Measurements from ENCODE around the gene C5orf22. TPM values are rescaled to one million over a fixed set of nuclear protein-coding genes. Genes with fewer than 3 reads are reported as not detected.
"Not testable (repeated sequence)": the region's sequence is repeated elsewhere in the genome, so short reads cannot be mapped to it uniquely, and the experiment has no call there.

C5orf22 gene
- total and polyA plus RNA-seq, 2 donors (not counting 1 experiment from before 2014, with no cell fraction given), result 7.5 to 28.9 TPM

DNA sequence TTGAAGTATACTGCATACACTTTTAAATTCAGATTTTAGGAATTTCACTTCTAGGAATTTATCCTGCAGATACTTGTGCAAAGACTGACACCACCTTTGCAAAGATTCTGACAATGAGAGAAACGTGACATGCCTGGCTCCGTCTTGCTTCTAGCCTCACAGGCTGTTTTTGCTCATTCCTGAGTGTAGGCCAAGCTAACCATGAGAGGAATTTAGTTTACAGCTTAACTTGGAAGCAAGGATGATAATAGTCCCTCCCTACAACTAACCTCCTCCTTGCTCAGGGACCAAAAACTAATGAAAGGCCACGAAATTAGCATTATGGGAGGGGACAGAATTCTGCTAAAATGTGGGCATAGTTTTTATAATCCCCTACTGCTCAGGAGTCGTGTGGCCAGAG lies 31.1 kb downstream of the C5orf22 start:
- no peak overlapping the region for H3K4me2 ChIP-seq (replicated peaks; ENCODE audit: low read depth, low read length, poor library complexity, severe bottlenecking)
- H3K36me3 ChIP-seq (replicated peaks in 1 of 2; ENCODE audit: control extremely low read depth in 1 of 2, control insufficient read depth in 1 of 2, extremely low read depth in 1 of 2, insufficient read depth in 2 of 2, low read length in 1 of 2), result no peaks in the 10 kb centered on the region
- intact Hi-C loops (cut with micrococcal nuclease), result no loop called here
- no peak overlapping the region for H3K9ac ChIP-seq (ENCODE audit: low read length)
- no peak overlapping the region for H3K4me3 ChIP-seq (ENCODE audit: control extremely low read depth in 1 of 5, extremely low read depth in 1 of 5, insufficient read depth in 1 of 5, low read depth in 2 of 5, low read length in 4 of 5)
- DNase-seq, result no peak
- Mint-ChIP-seq H3K27me3 (peaks cover 5% of the 10 kb centered on the region), H3K9me3 (ENCODE audit: insufficient read depth) (peaks cover 9% of the 10 kb centered on the region), H3K4me3 (no peak overlapping the region), H3K4me1 (no peaks in the 10 kb centered on the region), H3K27ac (no peak overlapping the region)
- H2AFZ ChIP-seq (ENCODE audit: insufficient read depth, low read depth, low read length, poor library complexity, severe bottlenecking), result no peak overlapping the region
- no peak overlapping the region for H3K27ac ChIP-seq (ENCODE audit: low read length in 2 of 2)
- no peaks in the 10 kb centered on the region for H3K4me1 ChIP-seq (ENCODE audit: control insufficient read depth in 2 of 2, insufficient read depth in 2 of 2, low read length in 2 of 2)
- H4K20me1 ChIP-seq (ENCODE audit: control insufficient read depth, insufficient read depth, low read length, poor library complexity, severe bottlenecking), result no peaks in the 10 kb centered on the region
- H3K79me2 ChIP-seq (ENCODE audit: control insufficient read depth, insufficient read depth, low read length), result no peaks in the 10 kb centered on the region
- ChIA-PET POLR2A (no interaction called here), CTCF (no interaction called here)
- no peaks in the 10 kb centered on the region for H3K27me3 ChIP-seq (replicated peaks in 1 of 4; ENCODE audit: control extremely low read depth in 1 of 4, control insufficient read depth in 3 of 4, insufficient read depth in 4 of 4, low read length in 3 of 4)
- WGBS (ENCODE audit: insufficient coverage), result 80% methylated on average over 1 of the region's 4 CpGs
- ATAC-seq (ENCODE audit: low read depth), result no peak
- peaks cover 0 to 15% (median 7%) of the 10 kb centered on the region in 3 donors for H3K9me3 ChIP-seq (ENCODE audit: control extremely low read depth in 1 of 3, control insufficient read depth in 2 of 3, insufficient read depth in 1 of 3, low read length in 2 of 3)
- no peak for TF ChIP-seq EZH2 (IDR thresholded peaks at IDR 0.05; ENCODE audit: borderline replicate concordance, insufficient read depth, low read depth, low read length, poor library complexity, severe bottlenecking)
- TF ChIP-seq, protein P1, sequence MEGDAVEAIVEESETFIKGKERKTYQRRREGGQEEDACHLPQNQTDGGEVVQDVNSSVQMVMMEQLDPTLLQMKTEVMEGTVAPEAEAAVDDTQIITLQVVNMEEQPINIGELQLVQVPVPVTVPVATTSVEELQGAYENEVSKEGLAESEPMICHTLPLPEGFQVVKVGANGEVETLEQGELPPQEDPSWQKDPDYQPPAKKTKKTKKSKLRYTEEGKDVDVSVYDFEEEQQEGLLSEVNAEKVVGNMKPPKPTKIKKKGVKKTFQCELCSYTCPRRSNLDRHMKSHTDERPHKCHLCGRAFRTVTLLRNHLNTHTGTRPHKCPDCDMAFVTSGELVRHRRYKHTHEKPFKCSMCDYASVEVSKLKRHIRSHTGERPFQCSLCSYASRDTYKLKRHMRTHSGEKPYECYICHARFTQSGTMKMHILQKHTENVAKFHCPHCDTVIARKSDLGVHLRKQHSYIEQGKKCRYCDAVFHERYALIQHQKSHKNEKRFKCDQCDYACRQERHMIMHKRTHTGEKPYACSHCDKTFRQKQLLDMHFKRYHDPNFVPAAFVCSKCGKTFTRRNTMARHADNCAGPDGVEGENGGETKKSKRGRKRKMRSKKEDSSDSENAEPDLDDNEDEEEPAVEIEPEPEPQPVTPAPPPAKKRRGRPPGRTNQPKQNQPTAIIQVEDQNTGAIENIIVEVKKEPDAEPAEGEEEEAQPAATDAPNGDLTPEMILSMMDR (IDR thresholded peaks at IDR 0.05), result no peak

DNA sequence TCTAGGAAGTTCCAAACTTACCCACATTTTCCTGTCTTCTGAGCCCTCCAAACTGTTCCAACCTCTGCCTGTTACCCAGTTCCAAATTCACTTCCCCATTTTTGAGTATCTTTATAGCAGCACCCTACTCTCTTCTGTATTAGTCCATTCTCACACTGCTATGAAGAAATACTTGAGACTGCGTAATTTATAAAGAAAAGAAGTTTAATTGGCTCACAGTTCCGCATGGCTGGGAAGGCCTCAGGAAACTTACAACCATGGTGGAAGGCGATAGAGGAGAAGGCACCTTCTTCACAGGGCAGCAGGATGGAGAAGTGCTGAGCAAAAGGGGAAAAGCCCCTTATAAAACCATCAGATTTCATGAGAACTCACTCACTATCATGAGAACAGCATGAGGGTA lies 34.3 kb downstream of the C5orf22 start:
- intact Hi-C loops (cut with micrococcal nuclease); DNase-seq; H3K4me3 Mint-ChIP-seq; ATAC-seq (ENCODE audit: low read depth); H3K4me1 ChIP-seq (ENCODE audit: control insufficient read depth in 2 of 2, insufficient read depth in 2 of 2, low read length in 2 of 2); H2AFZ ChIP-seq (ENCODE audit: insufficient read depth, low read depth, low read length, poor library complexity, severe bottlenecking); H3K9me3 Mint-ChIP-seq (ENCODE audit: insufficient read depth); H3K4me2 ChIP-seq (replicated peaks; ENCODE audit: low read depth, low read length, poor library complexity, severe bottlenecking); CTCF ChIA-PET; H4K20me1 ChIP-seq (ENCODE audit: control insufficient read depth, insufficient read depth, low read length, poor library complexity, severe bottlenecking); H3K27me3 ChIP-seq (replicated peaks in 1 of 4; ENCODE audit: control extremely low read depth in 1 of 4, control insufficient read depth in 3 of 4, insufficient read depth in 4 of 4, low read length in 3 of 4); H3K36me3 ChIP-seq (replicated peaks in 1 of 2; ENCODE audit: control extremely low read depth in 1 of 2, control insufficient read depth in 1 of 2, extremely low read depth in 1 of 2, insufficient read depth in 2 of 2, low read length in 1 of 2); H3K9ac ChIP-seq (ENCODE audit: low read length); POLR2A ChIA-PET; H3K4me1 Mint-ChIP-seq; H3K27ac Mint-ChIP-seq; H3K27ac ChIP-seq (ENCODE audit: low read length in 2 of 2); H3K4me3 ChIP-seq (ENCODE audit: control extremely low read depth in 1 of 5, extremely low read depth in 1 of 5, insufficient read depth in 1 of 5, low read depth in 2 of 5, low read length in 4 of 5); H3K79me2 ChIP-seq (ENCODE audit: control insufficient read depth, insufficient read depth, low read length): not testable (repeated sequence)
- peaks cover 13% of the 10 kb centered on the region for H3K27me3 Mint-ChIP-seq
- 86% methylated on average over 1 of the region's 3 CpGs for WGBS (ENCODE audit: insufficient coverage)
- H3K9me3 ChIP-seq (ENCODE audit: control extremely low read depth in 1 of 3, control insufficient read depth in 2 of 3, insufficient read depth in 1 of 3, low read length in 2 of 3), result peaks cover 0 to 15% (median 7%) of the 10 kb centered on the region in 3 donors
